GM12874 (cell line): ENCODE measurements around the gene POLG.

Experiments used
- CTCF ChIP-seq: IDR thresholded peaks from 2 replicates; pipeline ENCODE4 v1.5.1; 2011; ENCODE audit warnings: low read depth, mild to moderate bottlenecking, control low read depth, low read length, moderate library complexity; ENCODE audit not compliant: insufficient read depth

Gene POLG

GRCh38 chr15:89378296-89379151, 43.9 kb upstream of the POLG start:
- no peak for TF ChIP-seq CTCF

- TF ChIP-seq CTCF: no peak
Measured at GRCh38 chr15:89377842-89378295, 43.2 kb upstream of the POLG start.

GRCh38 chr15:89377024-89377841, 42.6 kb upstream of the POLG start:
- TF ChIP-seq CTCF: no peak

- no peak for TF ChIP-seq CTCF
Measured at GRCh38 chr15:89376388-89376787, 41.8 kb upstream of the POLG start.

- TF ChIP-seq CTCF: no peak
Measured at GRCh38 chr15:89375093-89376005, 40.7 kb upstream of the POLG start.

GRCh38 chr15:89374086-89374981, 39.7 kb upstream of the POLG start:
- no peak for TF ChIP-seq CTCF
